Left lung (tissue), 10 donors: ENCODE results near the gene SUGP1. TPM values are rescaled to one million over a fixed set of nuclear protein-coding genes. Genes with fewer than 3 reads are reported as not detected.

Source experiments
- ATAC-seq: fragments of 200-7000 bp; cut with Tn5 transposase; one replicate; pipeline ENCODE4 v1.9.1; 2020; ENCODE audit warnings: moderate library complexity
- DNase-seq, 4 donors: peaks; one replicate each; pipeline ENCODE4 v3.0.0-alpha.2; 2013 to 2020
- H3K27ac ChIP-seq, 2 donors: fragments of 200-600 bp; sonication (generic) in 1 of 2; one replicate each; pipeline versions ENCODE4 v1.5.0 to v1.8.0; 2020 to 2021
- H3K27me3 ChIP-seq, 2 donors: fragments of 200-600 bp; sonication (generic) in 1 of 2; one replicate each; pipeline versions ENCODE4 v1.5.0 to v1.8.0; 2020 to 2021
- H3K36me3 ChIP-seq, 2 donors: fragments of 200-600 bp; sonication (generic) in 1 of 2; one replicate each; pipeline versions ENCODE4 v1.5.0 to v1.8.0; 2020 to 2021
- H3K4me1 ChIP-seq, 2 donors: fragments of 200-600 bp; one replicate each; pipeline ENCODE4 v1.8.0; 2021
- H3K4me3 ChIP-seq, 2 donors: fragments of 200-600 bp; sonication (generic) in 1 of 2; one replicate each; pipeline versions ENCODE4 v1.5.0 to v1.8.0; 2020 to 2021; ENCODE audit warnings: mild to moderate bottlenecking in 1 of 2
- H3K9me3 ChIP-seq, 2 donors: fragments of 200-600 bp; sonication (generic) in 1 of 2; one replicate each; pipeline versions ENCODE4 v1.5.0 to v1.8.0; 2020 to 2021
- CTCF ChIP-seq, 2 donors: fragments of 200-600 bp; sonication (generic) in 1 of 2; IDR thresholded peaks; one replicate each; pipeline versions ENCODE4 v1.5.0 to v1.8.0; 2021; ENCODE audit warnings: antibody characterized with exemption in 2 of 2
- intact Hi-C, 2 donors: fragments of 100-400 bp; cut with DNase I; formaldehyde crosslinking; loops; one replicate each; pipeline versions ENCODE4 v1.11.2 to v1.14.2; 2022
- polyA plus RNA-seq, 6 donors: library from polyadenylated mRNA; unstranded; fragments of 120-200 nt; gene quantifications; one replicate each; pipeline ENCODE4 v1.2.1, GENCODE V29; 2013; ENCODE audit not compliant: insufficient read length in 6 of 6
- total RNA-seq, 2 donors: library from RNA; stranded (reverse); fragmentation: NEBNext Ultra II Directional; extraction: Animal tissue kit (Norgen Biotek cat#: 25700); gene quantifications; one replicate each; pipeline ENCODE4 v1.2.1, GENCODE V29; 2021
- donor health status: DM: no; HTN: yes; CAD: no.
- donor health status: DM: no; HTN: no; CAD: no.

The SUGP1 gene
- total and polyA plus RNA-seq, 8 donors = 35.6 to 52.4 (median 45.9) TPM

GRCh38 chr19:19303411-19303810, 16.9 kb downstream of the SUGP1 start:
- TF ChIP-seq CTCF (IDR thresholded peaks at IDR 0.05) = no peak
- ATAC-seq (no peak), DNase-seq (no peak)
- Histone ChIP-seq H3K36me3 (peaks cover 0 to 95% of the 10 kb centered on the region in 2 donors), H3K4me1 (no peaks in the 10 kb centered on the region), H3K27me3 (no peaks in the 10 kb centered on the region), H3K4me3 (no peak overlapping the region), H3K9me3 (no peaks in the 10 kb centered on the region), H3K27ac (no peak overlapping the region)
- intact Hi-C loops = no loop called here

GRCh38 chr19:19300613-19301012, 19.7 kb downstream of the SUGP1 start:
- ATAC-seq = no peak
- Histone ChIP-seq H3K9me3 (no peaks in the 10 kb centered on the region), H3K27me3 (no peaks in the 10 kb centered on the region), H3K4me3 (no peak overlapping the region), H3K36me3 (peaks cover 0 to 95% of the 10 kb centered on the region in 2 donors), H3K4me1 (no peaks in the 10 kb centered on the region), H3K27ac (no peak overlapping the region)
- peak in 1 of 4 donors; percentile 54 for DNase-seq
- intact Hi-C loops = no loop called here
- no peak for TF ChIP-seq CTCF (IDR thresholded peaks at IDR 0.05)

- ATAC-seq = no peak
- intact Hi-C loops = no loop called here
Measured at GRCh38 chr19:19297759-19298158, 22.6 kb downstream of the SUGP1 start.

GRCh38 chr19:19296953-19297689, 23.2 kb downstream of the SUGP1 start:
- no peak for ATAC-seq
- no peak for DNase-seq
- H3K4me1 ChIP-seq = no peaks in the 10 kb centered on the region
- no peak overlapping the region for H3K4me3 ChIP-seq
- peaks cover 0 to 95% of the 10 kb centered on the region in 2 donors for H3K36me3 ChIP-seq
- peaks cover 0 to 6% of the 10 kb centered on the region in 2 donors for H3K9me3 ChIP-seq
- H3K27me3 ChIP-seq = no peaks in the 10 kb centered on the region
- TF ChIP-seq CTCF (IDR thresholded peaks at IDR 0.05) = no peak
- H3K27ac ChIP-seq = no peak overlapping the region
- intact Hi-C loops = no loop called here

More at GRCh38 chr19:19297759-19298158, 22.6 kb downstream of the SUGP1 start:
- H3K9me3 ChIP-seq = peaks cover 0 to 3% of the 10 kb centered on the region in 2 donors
- peaks cover 0 to 95% of the 10 kb centered on the region in 2 donors for H3K36me3 ChIP-seq
- TF ChIP-seq CTCF (IDR thresholded peaks at IDR 0.05) = no peak
- H3K4me3 ChIP-seq = no peak overlapping the region
- H3K4me1 ChIP-seq = no peaks in the 10 kb centered on the region
- H3K27ac ChIP-seq = no peak overlapping the region
- no peak for DNase-seq
- H3K27me3 ChIP-seq = no peaks in the 10 kb centered on the region

GRCh38 chr19:19294914-19295313, 25.4 kb downstream of the SUGP1 start:
- ATAC-seq = no peak
- H3K36me3 ChIP-seq = peaks cover 0 to 93% of the 10 kb centered on the region in 2 donors
- DNase-seq = no peak
- no peak overlapping the region for H3K4me3 ChIP-seq
- no peak overlapping the region for H3K27ac ChIP-seq
- peaks cover 0 to 6% of the 10 kb centered on the region in 2 donors for H3K9me3 ChIP-seq
- intact Hi-C loops = no loop called here
- no peaks in the 10 kb centered on the region for H3K4me1 ChIP-seq
- no peak for TF ChIP-seq CTCF (IDR thresholded peaks at IDR 0.05)
- no peaks in the 10 kb centered on the region for H3K27me3 ChIP-seq
